Measurements from ENCODE around the gene TTLL10.

The TTLL10 gene

DNA sequence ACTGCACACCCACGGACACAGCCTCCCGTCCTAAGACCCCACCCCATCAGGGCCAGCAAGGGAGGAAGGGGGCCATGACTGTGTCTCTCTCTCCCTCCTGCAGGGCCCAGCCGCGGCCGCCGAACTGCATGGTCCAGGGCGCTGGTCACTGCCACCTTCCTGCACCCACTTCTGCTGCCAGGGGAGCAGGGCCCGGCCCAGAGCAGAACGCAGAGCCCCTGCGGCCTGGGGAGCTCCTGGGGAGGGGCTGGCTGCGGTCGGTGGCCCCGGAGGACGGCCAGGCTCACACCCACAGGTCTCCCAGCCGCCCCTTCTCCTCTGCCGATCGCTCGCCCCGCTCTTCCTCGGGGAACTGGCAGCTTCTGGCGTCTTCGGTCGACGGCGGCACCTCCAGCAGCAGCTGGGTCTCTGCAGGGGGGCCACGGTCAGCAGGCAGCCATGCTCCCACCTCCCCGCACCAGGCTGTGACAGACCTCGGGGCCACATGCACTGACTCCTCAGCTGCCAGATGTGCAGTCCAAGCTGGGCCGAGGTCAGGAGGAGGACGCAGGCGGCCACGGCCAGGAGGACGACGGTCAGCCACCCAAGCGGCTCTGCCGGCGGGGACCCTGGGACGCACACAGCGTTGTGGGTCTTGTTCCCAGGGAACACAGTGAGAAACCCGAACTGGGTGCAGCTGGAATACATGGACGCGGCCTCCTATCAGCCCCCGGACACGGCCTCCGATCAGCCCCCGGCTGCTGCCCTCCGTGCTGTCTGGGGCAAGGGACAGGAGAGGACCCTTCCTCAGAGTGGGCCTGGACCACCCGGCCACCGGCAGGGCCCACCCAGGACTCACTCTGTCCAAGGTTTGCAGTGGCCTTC lies 30.1 kb downstream of the TTLL10 start:
- no peak for DNase-seq (ENCODE audit: extremely low read depth in 1 of 2, low read depth in 1 of 2)

DNA sequence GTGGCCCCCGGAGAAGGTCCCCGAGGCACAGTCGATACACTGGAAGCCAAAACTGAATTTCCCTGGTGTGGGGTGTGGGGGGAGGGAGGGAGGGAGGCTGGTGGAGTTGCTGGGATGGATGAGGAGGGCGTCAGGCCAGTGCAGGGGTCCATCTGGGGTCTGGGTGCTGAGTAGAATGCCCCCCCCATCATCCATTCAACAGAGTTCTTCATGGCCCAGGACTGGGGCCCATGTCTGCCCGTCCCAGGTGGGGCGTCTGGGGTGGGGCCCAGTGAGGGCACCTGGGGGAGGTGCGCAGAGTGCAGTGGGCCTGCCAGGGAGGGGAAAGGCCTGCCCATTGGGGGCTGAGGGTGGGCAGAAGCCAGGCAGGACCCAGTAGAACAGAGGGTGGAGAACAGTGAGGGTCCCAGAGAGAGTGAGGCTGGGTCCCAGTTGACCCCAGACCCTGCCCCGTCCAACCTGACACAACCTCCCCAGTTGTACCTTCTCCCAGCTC lies 30.8 kb downstream of the TTLL10 start:
- DNase-seq (ENCODE audit: extremely low read depth in 1 of 2, low read depth in 1 of 2) = no peak

DNA sequence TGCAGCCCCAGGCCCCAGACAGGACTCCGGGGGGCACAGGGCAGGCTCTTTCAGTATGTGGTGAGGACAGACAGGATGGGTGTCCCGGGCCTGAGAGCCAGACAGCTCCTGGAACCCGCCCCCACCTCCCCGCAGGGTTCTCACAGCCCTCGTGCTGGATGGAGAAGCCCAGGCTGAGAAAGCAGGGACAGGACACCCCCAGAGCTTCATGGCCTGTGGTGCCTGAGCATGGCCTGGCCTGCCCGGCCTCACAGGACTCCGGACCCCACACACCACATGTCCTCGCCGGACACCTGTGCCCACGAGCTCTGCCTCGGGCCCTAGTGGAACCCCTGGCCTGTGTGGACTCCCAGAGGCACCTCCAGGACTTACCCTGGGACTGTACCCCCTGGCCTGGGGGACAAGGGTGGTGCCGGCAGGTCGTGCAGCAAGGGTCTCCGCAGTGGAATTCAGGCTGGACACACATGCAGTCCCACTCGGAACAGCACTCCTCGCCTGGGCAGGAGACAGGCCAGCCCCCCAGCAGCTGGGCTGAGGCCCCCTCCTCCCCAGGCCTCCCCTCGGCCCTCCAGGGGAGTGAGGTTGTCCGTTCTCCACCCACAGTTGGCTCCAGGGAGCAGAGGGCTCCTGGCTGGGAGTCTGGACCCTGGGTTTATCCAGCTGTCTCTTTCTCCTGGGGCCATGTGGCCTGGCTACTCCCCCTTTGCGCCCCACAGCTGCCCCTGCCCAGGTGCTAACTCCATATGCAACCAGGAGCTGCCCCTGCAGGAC lies 31.5 kb downstream of the TTLL10 start:
- no peak for DNase-seq (ENCODE audit: extremely low read depth in 1 of 2, low read depth in 1 of 2)

DNA sequence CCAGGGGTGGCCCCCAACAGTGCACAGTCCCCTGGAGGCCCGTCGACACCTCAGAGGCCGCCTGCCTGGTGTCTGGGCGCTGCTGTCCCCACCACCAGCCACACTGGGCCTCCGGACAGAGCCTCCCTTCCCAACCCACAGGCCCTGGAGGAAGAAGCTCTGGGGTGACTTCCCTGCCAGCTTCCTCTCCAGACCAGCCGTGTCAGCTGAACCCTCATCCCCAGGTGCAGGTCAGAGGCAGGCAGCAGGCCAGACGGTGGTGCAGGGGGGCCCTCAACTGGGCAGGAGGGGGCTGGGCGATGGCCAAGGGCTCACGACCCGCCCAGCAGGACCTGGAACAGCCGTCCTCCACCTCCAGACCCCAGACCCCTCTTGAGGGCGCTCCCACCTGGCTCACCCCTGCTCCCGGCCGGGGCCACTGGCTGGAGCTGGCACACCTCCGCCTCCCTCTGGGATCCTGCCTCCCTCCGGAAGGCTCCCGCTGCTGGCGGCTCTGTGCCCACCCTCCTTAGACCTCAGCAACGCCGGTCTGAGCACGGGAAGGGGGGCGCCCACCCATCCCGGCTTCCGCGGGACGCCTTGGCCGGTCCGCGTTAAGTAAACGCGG lies 32.2 kb downstream of the TTLL10 start:
- no peak for DNase-seq (ENCODE audit: extremely low read depth in 1 of 2, low read depth in 1 of 2)

DNA sequence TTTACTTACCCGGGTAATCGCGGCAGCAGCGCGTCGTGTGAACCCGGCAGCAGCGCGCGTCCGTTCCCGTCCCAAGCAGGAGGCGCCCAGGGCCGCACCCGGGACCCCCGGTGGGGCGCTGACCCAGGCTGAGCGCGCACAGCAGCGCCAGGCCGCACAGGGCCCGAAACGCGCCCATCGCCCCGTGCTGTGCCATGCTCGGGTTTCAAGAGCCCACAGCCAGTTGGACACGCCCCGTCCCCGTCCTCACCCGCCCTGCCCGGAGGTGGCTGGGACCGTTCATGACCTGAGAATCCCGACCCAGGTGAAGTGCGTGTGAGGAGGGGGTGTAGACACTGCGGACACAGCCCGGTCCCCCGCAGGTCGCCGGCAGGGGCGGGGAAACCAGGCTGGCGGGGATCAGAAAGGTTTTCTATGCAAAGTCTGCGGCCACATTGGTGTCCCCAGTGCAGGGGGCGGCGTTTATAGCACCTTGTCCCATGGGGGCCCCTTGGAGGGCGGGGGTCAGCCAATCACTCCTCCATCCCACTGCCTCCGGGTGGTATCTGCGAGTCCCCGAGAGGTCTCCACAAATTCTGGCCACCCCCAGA lies 32.8 kb downstream of the TTLL10 start, which contains the start of gene TNFRSF18:
TNFRSF18 (minus strand) TSS at position 217 of the 590 bp plus-strand sequence; CDS start at position 196, 21 bp downstream.
- no peak for DNase-seq (ENCODE audit: extremely low read depth in 1 of 2, low read depth in 1 of 2)

DNA sequence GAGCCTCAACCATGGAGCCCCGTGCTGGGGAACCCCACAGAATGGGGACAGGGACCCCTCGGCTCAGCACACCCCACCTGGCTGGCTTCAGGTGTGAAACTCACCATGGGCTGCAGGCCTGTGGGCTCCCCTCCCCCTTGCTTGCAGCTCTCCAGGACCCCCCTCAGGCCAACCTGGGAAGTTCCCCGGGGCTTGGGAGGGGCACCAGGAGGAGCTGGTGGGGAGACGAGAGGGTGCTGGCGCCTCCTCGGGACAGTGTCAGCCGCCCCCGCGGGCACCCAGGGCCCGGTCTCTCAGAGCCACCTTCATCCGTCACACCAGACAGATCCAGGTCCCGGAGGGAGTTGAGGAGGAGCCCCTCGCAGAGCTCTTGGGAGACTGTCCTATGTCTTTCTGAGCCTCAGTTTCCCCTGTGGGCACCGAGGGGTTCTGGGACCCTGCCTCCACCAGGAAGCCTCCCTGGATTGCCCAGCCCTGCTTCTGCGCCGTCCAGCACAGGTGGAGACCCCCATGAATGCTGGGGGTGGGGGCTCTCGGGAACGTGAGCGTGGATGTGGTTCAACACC lies 33.4 kb downstream of the TTLL10 start:
- DNase-seq (ENCODE audit: extremely low read depth in 1 of 2, low read depth in 1 of 2) = no peak

DNA sequence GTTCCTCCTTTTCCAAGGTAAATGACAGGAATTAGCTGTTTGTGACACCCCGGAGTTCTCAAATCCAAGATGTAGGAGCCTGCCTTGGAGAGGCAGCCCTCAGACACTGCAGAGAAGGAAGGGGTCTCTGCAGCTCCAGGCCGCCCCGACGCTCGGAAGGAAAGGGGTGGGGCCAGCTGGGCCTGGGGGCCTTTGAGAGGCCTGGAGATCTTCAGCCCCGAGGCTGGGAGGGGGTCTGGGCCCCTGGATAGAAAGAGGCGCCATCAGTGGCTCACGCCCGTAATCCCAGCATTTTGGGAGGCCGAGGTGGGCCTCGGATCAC lies 33.9 kb downstream of the TTLL10 start:
- no peak for DNase-seq (ENCODE audit: extremely low read depth in 1 of 2, low read depth in 1 of 2)

DNA sequence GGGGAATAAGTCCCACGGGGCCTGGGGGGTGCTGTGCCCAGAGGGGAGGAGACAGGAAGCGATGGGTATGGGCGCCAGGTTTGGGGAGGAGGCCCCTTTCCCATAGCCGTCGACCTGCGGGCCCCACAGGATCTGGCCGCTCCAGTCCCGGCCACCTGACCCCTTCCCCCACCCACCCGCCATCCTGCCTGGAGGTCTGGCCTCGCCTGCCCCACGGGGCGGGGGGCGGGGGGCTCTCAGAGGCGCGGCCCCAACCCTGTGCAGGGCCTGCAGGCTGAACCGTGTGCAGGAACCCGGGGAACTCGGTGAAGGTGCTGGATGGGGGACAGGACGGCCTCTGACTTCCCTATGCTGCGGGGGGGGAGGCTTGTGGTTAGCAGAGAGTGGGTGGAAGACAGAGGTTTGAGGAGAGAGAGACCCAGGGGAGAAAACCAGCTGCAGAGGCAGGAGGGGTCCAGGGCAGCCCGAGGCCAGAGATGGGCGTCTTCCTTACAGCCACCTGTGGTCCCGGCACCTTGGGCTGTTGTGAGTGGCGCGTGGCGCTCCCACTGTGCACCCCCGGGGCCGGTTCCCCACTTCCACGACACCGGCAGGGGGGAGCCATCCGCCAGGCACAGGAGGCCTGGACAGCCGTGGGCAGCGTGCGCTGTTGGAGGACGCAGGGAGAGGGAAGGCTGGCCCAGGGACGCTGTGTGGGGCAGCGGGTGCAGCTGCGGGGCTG lies 35.2 kb downstream of the TTLL10 start:
- no peak for DNase-seq (ENCODE audit: extremely low read depth in 1 of 2, low read depth in 1 of 2)

DNA sequence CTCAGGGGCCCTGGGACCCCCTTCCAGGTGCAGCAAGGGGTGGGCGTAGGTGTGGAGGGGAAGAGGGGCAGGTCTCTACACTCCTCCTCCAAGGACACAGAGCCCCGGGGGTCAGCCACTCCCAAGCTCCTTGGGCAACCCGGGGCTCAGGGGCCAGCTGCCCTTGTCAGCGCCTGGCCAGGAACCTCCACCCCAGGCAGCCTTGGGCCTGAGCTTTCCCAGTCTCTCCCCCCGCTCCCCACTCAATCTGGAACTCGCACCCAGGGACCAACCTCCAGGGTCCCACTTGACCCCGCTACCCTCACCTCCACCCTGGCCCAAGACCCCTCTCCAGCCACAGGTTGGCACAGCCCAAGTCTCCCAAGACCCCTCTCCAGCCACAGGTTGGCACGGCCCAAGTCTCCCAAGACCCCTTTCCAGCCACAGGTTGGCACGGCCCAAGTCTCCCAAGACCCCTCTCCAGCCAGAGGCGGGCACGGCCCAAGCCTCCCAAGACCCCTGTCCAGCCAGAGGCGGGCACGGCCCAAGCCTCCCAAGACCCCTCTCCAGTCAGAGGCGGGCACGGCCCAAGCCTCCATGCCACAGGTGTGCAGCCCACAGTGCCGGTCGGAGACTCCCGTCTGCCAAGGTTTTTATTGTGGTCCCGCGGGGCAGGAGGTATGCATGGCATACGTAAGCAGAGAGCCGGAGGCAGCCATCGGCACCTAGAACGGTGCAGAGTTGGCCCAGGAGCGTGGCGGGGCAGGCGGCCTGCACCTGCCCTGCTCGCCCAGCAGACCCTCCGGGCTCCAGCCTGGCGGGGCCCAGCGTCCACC lies 37.3 kb downstream of the TTLL10 start:
- no peak for DNase-seq (ENCODE audit: extremely low read depth in 1 of 2, low read depth in 1 of 2)

DNA sequence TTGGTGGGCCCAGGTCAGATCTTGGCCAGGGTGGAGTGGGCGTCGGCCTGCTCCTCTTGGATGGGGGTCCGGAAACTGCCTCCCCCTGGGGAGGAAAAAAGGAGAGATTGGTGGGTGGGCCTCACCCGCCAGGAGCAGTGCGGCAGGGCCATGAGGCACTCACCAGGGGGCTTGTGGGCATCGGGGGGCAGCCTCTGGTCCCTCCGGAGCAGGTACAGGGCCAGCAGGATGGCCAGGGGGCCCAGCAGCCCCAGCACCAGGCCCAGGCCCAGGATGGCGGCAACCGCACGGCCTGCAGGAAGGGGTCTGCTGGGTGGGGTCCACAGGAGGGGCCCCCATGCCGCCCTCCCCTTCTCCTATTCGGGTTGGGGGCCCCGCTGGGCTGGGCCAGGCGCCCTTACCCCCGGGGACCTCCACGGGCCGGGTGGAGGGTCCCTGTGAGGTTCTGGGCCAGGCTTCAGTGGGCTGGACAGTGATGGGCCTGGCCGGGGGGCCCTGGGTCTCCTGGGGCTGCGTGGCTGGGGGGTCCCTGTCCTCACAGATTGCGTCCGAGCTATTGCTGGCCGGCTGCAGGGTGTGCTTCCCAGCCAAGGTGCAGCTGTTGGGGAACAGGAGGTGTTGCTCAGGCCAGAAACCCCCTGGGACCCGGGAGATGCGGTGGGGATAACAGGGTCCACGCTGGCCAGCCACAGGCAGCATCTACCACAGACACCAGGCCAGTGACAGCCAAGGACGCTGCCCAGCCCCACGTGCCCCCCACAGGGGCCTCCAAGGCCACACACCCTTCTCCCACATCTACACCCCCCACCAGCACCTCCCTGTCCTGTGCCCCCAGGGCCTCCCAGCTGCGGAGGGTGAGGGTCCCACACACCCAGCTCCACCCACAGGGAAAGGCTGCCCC lies 38.1 kb downstream of the TTLL10 start:
- DNase-seq (ENCODE audit: extremely low read depth in 1 of 2, low read depth in 1 of 2) = no peak

DNA sequence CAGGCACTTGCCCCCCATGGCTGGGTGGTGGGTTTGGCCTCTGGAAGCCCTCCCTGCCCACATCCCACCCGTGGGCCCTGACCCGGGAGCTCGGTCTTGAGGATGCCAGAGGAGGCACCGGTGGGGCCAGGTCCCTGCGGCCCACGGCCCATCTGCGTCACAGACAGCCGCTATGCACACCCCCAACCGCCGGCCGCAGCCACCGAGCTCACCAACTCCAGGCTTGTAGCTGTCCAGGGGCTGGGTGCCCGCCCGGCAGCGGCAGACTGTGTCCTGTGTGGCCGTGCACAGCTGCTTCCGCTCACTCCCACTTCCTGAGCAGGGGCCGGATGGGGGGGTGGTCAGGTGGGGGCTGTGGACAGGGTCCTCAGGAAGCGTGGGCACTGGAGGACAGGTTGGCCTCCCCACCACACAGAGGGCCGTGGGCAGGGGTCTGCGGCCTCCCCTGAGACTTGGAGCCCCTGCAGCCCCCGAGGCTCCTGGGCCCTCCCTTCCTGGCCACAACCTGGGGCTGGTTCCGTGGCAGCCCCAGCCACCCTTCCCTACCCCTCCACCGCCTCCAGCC lies 39.2 kb downstream of the TTLL10 start:
- DNase-seq (ENCODE audit: extremely low read depth in 1 of 2, low read depth in 1 of 2) = no peak

DNA sequence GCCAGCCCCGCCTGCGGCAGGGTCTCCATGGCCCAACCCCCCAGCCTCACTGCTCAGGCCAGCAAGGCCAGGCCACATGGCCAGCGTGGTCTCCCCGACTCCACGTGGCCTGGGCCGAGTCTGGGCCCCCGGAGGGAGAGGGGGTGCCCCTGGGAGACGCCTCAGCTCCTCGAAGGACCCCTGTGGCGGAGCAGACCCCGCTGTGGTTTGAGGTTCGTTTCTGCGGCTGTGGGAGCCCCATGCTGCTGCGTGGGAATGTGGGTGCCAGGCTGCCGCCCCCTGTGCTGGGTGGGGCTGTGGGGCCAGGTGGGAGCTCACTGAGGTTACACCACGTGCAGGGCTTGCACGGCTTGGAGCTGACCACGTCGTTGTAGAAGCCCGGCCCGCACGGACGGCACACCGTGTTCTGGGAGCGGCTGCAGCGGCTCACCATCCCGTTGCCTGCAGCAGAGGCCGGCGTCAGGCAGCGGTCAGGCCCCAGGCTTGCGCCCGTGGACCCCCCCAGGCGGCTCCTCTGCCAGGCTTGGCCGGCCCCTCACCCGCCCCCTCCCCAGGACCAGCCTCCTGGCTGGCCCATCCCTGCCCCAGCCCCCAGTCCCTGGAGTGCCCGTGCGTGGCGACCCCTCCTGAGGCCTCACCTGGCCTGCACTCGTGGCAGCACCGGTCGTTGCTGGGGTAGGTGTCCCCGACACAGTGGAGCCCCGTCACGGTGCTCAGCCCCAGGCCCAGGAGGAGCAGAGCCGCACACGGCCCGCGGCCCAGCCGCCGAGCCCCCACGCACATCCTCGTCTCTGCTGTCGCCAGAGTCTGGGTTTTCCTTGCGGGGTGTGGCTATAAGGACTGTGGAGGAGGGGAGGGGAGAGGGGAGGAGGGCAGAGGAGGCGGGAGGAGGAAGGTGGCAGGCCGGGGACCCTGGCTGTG lies 39.9 kb downstream of the TTLL10 start, which contains the start of gene TNFRSF4:
TNFRSF4 (minus strand) TSS at position 809 of the 921 bp plus-strand sequence; CDS start at position 783, 26 bp downstream.
- no peak for DNase-seq (ENCODE audit: extremely low read depth in 1 of 2, low read depth in 1 of 2)

DNA sequence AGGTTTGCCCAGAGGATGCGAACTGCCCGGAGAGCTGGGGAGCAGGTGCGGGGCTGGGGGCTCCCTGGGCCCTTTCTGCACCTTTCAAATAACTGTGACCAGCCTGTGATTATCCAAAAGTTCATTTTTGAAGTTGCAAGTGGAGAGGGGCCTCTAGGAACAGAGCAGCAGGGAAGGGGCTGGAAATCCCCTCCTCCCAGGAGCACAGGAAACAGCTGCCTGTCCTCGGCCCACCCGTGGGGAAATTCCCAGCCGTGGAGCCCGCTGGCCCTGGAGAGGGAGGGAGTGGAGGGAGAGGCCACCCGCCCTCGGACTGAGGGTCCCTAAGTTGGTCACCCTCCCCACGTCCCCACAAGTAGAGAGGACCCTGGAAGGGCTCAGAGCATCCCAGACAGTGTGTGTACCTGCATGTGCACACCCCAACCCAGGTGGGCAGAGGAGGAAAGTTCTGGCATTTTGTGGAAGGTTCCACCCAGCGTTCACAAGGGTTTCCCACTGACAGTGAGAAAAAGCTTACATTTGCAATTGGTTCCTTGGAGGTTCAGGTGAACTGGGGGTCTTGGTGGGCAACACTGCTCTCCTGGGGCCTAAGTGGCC lies 41.5 kb downstream of the TTLL10 start:
- DNase-seq (ENCODE audit: extremely low read depth in 1 of 2, low read depth in 1 of 2) = no peak

DNA sequence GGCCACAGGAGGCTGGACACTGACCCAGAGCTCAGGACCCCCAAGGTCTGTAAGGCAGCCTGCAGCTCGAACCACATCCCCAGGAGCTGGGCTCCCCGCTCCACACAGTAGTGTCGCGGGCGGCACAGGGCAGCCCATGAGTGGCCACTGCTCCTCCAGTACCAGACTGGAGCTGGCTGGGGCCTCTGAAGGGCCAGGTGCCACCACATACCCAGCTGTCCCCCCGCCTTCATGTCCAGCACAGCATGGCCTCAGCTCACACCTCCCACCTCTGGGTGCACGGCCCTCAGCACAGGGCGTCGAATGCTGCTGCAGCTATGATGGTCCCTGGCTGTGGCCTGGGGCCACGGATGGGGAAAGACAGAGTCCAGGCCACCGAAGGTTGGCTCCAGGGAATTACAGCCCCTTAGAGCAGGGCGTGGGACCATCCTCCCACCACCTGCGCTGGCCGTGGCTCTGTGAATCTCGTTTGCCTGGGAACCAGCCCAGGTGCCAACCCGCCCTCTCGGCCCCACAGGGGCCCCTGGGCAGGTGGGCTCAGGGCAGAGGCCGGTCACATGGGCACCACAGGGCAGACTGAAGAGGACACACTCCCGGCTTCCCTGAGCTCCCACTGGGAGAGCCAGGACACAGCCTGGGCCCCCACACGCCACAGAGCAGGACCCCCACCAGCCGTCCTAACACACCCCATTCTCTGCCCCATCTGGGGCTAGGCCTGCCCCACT lies 42.4 kb downstream of the TTLL10 start:
- no peak for DNase-seq (ENCODE audit: extremely low read depth in 1 of 2, low read depth in 1 of 2)

DNA sequence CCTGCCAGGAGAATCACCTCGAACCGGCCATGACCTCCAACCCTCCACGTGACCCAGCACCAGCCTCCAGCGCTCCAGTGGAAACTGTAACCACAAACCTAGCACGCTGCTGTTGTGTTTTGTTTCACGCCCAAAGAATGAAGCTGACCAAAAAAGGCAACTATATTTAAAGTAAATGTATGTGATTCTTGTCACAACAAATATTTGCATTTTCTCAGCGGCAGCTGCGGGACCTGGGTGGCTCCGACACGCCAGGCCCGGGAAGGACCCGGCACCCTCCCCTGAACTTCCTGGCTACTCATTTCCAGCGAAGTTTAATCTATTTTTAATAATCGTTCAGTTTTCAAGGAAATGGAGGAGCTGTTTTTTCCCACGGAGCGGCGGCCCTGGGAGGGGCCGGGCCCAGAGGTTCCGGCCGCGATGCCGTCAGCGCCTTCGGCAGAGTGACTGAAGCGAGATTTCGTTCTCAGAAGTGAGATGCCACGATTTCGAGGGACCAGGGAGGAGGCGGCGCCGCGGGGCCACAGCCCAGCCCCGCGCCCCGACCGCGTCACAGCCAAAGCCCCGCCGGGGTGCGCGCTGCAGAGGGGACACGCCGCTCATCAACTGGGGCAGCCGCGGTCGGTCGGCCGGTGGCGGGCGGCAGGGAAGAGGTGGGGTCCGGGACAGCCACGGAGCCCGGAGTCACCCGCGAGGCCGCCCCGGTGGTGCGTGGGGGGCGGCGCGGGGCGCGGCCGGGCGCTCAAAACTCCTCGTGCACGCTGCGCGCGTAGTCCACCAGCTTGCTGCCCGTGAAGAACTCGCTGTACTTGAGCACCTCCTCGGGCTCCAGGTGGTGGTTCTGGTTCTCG lies 43.3 kb downstream of the TTLL10 start:
- DNase-seq (ENCODE audit: extremely low read depth in 1 of 2, low read depth in 1 of 2) = no peak
